C4-2B (cell line): ENCODE results near the gene TPX2.

Source experiments
- CTCF ChIP-seq: fragments of 450-650 bp; conservative IDR thresholded peaks from 2 replicates; pipeline ENCODE4 v1.5.1; 2017; ENCODE audit warnings: mild to moderate bottlenecking
- ZFX ChIP-seq: fragments of 450-650 bp; IDR thresholded peaks from 2 replicates; pipeline ENCODE4 v1.6.1; 2017

- TF ChIP-seq CTCF (no peak), ZFX (no peak)
These were observed 7.8 kb upstream of the TPX2 start for GRCh38 chr20:31731321-31731717.
